Measurements from ENCODE around the gene PAFAH1B2.
"Not testable (repeated sequence)": the region's sequence is repeated elsewhere in the genome, so short reads cannot be mapped to it uniquely, and the experiment has no call there.

The PAFAH1B2 gene

GRCh38 chr11:117176186-117176585 lies 32.1 kb downstream of the PAFAH1B2 start:
- DNase-seq: peak in 1 of 2 donors; percentile 4

- DNase-seq: no peak
Observed at GRCh38 chr11:117177534-117178209, 33.6 kb downstream of the PAFAH1B2 start.

DNA sequence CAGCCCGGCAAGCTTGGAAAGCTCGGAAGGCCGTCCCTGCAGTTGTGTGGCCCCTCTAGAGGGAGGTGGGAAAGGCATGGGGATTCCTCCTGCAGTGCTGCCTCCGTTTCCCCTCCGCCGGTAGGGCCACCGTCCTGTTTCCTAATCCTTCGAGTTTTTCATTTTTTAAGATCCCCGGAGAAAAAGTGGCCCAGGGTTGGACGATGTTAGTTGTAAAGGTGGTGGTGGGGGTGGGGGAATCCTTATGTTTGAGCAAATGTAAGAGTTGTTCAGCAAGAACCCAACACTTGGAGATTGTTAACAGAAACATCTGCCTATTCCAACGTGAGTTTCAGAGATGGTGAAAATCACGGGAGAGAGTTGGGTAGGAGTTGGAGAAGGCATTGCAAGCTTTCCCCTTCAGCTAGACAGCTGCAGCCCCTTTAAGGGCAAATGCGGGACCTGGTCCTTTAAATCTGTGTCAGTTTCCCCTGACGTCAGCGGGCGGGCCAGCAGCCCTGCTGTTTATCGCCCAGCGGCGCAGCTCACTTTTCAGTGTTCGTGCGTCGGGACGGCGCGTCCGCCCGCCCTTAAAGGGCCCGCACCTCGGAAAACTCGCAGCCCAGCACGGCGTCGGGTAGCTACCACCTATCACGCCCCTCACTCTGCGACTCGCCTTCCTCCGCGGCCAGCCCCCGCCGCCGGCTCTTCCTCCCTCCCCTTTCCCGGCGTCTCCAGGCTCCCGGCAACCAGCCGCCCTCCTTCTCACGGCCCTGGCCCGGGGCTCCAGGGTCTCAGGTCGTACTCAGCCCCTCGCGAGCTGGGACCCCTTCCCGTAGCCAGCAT lies 34.3 kb downstream of the PAFAH1B2 start, which contains the start of gene SIDT2:
SIDT2 (plus strand) TSS at position 534 of the 825 bp plus-strand sequence. CDS start 521 bp downstream, outside the sequence.
- peak; percentile 88 to 92 for DNase-seq

- peak; percentile 56 to 62 for DNase-seq
Observed at GRCh38 chr11:117179048-117179999, 35.2 kb downstream of the PAFAH1B2 start.

GRCh38 chr11:117180020-117180419 lies 35.9 kb downstream of the PAFAH1B2 start:
- no peak for DNase-seq

DNA sequence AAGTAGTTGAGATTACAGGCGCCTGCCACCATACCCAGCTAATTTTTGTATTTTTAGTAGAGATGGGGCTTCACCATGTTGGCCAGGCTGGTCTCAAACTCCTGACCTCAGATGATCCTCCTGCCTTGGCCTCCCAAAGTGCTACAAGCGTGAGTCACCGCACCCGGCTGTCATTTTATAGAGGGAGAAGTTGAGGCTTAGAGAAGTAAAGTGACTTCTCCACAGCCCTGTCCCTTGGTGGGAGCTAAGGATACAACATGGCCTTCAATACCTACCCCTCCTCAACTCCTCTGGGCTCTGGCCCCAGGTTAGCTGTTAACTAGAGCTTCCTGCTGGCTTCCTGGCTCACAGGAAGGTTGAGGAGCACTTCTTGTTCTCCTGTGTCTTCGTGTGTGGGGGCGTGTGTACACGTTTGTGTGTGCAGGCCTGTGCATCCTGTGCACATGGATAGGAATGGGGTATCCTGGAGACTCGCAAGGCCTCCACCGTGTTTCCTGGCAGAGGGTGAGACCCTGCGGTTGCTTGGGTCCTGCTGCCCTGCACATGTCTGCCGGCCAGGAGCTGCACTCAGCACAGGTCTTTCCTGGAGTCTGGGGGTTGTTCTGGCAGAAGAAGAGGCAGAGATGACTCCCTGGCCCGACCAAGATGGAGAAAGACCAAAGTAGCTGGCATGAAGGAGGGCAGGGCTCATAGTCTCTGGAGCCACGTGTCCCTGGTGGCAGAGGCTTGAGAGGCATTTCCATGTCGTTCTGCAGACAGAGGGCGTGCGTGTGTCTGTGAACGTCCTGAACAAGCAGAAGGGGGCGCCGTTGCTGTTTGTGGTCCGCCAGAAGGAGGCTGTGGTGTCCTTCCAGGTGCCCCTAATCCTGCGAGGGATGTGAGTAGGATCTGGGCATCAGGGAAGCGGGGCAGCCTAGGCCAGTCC lies 36.8 kb downstream of the PAFAH1B2 start:
- DNase-seq: peak; percentile 59 to 67

DNA sequence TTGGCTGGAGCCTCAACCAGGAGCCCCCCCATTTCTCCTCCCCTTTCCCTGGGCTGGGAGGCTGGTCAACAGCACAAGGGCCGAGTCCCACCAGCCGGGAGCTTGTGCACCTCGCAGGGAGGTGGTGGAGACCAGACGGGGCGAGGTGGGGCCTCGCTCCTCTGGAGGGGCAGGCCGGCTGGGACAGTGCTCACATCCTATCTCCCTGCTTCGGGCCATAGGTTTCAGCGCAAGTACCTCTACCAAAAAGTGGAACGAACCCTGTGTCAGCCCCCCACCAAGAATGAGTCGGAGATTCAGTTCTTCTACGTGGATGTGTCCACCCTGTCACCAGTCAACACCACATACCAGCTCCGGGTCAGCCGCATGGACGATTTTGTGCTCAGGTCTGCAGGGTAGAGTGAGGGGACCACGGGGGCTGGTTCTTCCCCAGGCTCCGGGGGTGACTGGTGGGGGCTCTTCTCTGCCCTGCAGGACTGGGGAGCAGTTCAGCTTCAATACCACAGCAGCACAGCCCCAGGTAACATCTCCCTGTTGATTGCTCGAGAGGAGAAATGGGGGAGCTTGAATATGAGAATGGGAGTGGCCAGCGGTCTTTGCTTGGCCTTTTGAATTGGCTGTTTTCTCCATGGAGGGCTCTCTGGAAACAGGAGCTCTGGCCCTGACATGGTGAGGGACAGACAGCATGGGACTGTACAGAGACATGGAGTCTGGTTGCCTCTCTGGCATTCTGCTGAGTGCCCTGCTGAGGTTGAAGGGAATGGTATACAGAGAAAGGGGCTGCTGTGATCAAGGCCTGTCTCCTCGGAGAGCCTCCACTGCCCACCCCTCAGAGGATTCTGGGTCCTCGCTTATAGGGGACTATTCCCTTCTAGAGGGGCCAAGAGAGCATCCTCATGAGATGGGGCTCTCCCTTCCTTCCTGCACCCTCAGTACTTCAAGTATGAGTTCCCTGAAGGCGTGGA lies 37.8 kb downstream of the PAFAH1B2 start:
- DNase-seq: no peak

DNA sequence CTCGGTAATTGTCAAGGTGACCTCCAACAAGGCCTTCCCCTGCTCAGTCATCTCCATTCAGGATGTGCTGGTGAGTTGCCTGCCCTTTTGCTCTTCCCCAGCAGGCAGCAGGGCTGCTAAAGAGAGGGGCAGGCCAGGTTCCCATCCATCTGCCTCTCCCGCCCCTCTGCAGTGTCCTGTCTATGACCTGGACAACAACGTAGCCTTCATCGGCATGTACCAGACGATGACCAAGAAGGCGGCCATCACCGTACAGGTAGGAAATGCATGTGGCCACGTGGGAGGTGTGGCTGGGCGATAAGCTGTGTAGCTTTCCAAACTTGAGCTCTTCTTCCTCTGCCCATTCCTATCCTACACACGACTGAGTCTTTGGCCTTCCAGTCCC lies 38.5 kb downstream of the PAFAH1B2 start:
- no peak for DNase-seq

DNA sequence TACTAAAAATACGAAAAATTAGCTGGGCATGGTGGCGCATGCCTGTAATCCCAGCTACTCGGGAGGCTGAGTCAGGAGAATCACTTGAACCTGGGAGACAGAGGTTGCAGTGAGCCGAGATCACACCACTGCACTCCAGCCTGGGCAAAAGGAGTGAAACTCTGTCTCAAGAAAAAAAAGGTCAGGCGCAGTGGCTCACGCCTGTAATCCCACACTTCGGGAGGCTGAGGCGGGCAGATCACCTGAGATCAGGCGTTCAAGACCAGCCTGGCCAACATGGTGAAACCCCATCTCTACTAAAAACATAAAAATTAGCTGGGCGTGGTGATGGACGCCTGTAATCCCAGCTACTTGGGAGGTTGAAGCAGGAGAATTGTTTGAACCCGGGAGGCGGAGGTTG lies 39.1 kb downstream of the PAFAH1B2 start:
- DNase-seq: not testable (repeated sequence)

DNA sequence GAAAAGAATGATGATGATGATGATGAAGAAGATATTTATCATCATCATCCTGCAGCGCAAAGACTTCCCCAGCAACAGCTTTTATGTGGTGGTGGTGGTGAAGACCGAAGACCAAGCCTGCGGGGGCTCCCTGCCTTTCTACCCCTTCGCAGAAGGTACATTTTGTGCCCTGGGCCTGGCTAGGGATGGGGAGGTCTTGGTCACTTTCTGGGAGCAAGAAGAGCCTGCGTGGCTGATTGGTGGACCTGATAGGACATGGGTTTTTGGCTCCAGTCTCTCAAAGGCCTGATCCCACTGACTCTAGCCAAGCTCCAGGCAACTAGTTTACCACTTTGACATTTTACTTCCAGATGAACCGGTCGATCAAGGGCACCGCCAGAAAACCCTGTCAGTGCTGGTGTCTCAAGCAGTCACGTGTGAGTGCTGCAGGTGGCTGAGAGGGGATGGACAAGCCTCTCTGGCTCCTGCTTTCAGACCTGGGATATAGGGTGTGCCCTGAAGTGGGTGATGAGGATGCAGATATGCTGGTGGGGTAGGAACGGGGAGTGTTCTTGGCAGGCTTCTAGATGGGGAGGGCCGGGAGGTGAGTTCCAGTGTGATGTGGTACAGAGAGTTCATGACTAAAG lies 39.8 kb downstream of the PAFAH1B2 start:
- no peak for DNase-seq

- DNase-seq: no peak
Observed at GRCh38 chr11:117185736-117186430, 41.8 kb downstream of the PAFAH1B2 start.

GRCh38 chr11:117186431-117186761 lies 42.3 kb downstream of the PAFAH1B2 start:
- DNase-seq: no peak

DNA sequence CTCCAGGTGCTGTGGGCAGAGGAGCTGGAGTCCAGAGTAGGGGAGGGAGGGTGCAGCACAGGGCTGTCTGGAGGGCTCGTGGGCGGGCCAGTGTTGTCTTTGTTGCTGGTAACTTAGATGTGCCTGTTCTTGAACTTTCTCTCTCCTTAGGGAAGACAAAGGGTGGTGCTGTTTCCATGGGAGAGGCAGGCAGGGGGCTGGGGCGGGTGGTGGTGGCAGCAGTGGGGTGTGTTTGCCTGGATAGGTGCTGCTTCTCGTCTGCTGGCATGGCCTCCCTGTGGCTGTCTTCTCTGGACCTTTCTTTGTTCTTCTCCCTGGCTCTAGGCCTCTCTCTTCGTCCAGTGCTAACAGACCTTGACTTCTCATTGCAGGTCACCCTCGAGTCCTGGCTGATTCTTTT lies 42.9 kb downstream of the PAFAH1B2 start:
- DNase-seq: no peak

DNA sequence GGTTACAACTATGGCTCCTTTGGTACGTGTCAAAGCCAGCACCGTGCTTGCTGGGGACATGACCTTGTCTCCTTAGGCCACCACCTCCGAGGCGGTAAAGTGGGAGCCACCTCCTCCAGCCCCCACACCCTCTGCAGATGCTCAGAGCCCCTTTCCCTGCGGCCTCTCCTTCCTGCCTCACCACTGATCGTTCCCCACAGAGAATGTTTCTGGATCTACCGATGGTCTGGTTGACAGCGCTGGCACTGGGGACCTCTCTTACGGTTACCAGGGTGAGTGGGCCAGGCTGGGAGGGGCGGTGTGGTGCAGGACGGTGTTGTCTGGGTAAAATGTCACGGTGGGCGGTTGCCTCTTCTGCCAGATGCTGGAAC lies 43.3 kb downstream of the PAFAH1B2 start:
- no peak for DNase-seq

DNA sequence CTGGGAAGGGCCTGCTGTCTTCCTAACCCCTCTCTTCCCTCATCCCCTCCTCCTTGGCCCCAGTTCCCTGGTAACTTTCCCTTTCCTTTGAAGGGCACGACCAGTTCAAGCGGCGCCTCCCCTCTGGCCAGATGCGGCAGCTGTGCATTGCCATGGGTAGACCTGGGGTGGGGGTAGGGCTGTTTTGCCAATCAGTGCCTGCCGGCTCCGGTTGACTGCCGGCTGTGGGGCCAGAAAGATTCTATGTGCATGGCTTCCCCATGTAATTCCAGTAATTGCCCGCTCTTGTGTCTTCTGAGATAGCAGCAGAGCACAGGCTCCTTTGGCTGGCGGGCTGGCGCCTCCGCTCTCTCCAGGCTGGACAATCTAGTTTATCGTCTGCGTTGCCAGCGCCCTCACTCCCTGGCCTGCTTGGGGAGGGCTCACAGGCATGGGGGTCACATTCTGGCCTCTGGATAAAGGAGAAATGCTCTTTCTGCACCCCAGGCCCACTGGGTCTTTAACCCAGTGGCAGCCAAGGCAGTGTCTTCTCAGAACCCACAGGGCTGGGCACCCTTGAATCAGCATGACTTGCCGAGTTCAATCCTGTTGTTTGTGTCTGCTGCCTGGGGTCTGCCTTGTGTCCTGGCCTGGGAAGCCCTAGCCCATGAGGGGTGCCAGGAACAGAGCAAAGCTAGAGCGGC lies 43.9 kb downstream of the PAFAH1B2 start:
- DNase-seq: no peak

DNA sequence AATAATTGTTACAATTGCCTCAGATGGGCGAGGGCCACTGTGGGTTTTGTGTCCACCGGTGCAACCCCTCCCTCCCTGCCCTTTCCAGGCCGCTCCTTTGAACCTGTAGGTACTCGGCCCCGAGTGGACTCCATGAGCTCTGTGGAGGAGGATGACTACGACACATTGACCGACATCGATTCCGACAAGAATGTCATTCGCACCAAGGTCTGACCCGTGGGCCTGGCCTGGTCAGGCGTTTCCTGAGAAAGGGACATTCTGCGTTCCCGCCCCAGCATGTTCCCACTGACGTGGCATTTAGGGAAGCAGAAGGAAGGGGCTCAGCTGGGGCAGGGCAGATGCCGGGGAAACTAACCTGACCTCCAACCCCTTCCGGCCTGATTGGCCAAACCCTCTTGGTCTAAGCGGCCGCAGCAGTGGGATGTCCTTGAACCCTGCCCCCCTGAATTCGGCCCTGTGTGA lies 44.6 kb downstream of the PAFAH1B2 start:
- DNase-seq: no peak

DNA sequence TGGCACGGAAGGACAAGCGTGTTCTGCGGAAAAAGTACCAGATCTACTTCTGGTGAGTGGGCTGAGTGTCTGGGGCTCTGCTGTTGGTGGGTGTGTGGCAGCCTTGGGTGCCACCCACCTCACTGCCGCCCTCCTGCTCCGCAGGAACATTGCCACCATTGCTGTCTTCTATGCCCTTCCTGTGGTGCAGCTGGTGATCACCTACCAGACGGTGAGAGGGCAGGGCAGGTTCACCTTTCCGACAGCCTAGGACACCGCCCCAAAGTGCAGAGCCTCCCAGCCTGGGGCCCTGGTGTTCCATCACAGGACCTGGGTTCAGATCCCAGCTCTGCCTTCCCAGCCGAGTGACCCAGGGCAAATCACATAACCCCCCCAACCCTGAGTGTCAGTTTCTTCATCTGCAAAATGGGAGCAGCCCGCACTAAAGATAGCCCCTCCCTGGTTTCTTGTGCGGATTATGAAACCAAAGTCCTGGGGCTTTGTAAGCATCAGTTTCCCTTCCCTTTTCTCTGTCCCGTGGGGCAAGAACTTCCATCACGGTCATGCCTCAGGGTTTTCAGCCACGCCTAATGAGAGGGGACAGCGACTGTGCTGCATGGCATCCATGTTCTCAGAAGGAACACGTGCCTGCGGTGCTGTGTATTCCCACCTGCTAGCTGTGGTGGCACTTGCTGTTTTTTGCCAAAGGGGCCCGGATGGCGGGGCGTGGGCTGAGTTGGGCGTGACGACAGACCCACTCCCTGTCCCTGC lies 45.3 kb downstream of the PAFAH1B2 start:
- DNase-seq: no peak

- no peak for DNase-seq
Observed at GRCh38 chr11:117189941-117190544, 46.0 kb downstream of the PAFAH1B2 start.

Measured in stimulated activated CD4-positive, alpha-beta T cell treated with anti-CD3 and anti-CD28 coated beads, Interleukin-2, amount 100 ng/mL, for 24 hours (primary cell).